NB4 (cell line): ENCODE results near the gene NCAPG2.

Experiments
- POLR2A ChIP-seq: IDR thresholded peaks from 2 replicates; pipeline ENCODE4 v1.6.1; 2011; ENCODE audit warnings: mild to moderate bottlenecking; ENCODE audit not compliant: insufficient read length; ENCODE audit errors: extremely low read depth
- TF ChIP-seq, protein P1 (sequence below): IDR thresholded peaks from one replicate; pipeline ENCODE4 v1.5.1; 2012; ENCODE audit warnings: low read depth, low read length

DNA sequence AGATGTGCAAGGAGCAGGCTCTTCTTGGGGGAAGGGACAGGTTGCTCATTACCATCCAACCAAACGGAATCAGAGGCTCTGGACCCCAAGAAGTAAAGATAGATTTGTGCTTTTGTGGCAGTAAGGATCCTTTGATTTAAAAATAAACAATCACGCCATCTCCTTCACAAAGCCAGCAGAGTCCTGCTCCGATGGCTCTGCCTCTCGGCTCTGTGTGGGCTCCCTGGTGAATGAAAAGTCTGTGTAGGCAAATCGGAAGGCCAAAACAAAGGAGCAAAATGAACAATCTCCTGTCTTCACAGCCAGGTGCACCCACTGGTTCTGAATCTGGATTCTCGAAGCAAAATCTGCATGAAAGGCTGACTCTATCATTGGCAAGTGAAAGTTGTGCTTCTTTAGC is 120.8 kb downstream of the NCAPG2 start:
- TF ChIP-seq, protein P1, sequence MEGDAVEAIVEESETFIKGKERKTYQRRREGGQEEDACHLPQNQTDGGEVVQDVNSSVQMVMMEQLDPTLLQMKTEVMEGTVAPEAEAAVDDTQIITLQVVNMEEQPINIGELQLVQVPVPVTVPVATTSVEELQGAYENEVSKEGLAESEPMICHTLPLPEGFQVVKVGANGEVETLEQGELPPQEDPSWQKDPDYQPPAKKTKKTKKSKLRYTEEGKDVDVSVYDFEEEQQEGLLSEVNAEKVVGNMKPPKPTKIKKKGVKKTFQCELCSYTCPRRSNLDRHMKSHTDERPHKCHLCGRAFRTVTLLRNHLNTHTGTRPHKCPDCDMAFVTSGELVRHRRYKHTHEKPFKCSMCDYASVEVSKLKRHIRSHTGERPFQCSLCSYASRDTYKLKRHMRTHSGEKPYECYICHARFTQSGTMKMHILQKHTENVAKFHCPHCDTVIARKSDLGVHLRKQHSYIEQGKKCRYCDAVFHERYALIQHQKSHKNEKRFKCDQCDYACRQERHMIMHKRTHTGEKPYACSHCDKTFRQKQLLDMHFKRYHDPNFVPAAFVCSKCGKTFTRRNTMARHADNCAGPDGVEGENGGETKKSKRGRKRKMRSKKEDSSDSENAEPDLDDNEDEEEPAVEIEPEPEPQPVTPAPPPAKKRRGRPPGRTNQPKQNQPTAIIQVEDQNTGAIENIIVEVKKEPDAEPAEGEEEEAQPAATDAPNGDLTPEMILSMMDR: no peak
- TF ChIP-seq POLR2A: no peak
